GM12892 (cell line): ENCODE results near the gene TALDO1.

Source experiments
- DNase-seq: peaks from one replicate; pipeline ENCODE4 v3.0.0; 2011; ENCODE audit not compliant: insufficient read length
- FAIRE-seq: peaks from 2 replicates; lab custom pipeline; 2011; peaks lifted over from hg19 to GRCh38; lab: Jason Lieb, UNC
- POLR2A ChIP-seq: IDR thresholded peaks from 2 replicates; pipeline ENCODE4 v1.6.1; 2011; ENCODE audit warnings: low read depth, low read length, control low read depth
- POLR2AphosphoS5 ChIP-seq: IDR thresholded peaks from 2 replicates; pipeline ENCODE4 v1.6.1; 2011; ENCODE audit warnings: low read depth, low read length, control low read depth
- TAF1 ChIP-seq: IDR thresholded peaks from 2 replicates; pipeline ENCODE4 v1.6.1; 2011; ENCODE audit warnings: low read depth, mild to moderate bottlenecking, control low read depth, low read length, borderline replicate concordance

The TALDO1 gene

DNA sequence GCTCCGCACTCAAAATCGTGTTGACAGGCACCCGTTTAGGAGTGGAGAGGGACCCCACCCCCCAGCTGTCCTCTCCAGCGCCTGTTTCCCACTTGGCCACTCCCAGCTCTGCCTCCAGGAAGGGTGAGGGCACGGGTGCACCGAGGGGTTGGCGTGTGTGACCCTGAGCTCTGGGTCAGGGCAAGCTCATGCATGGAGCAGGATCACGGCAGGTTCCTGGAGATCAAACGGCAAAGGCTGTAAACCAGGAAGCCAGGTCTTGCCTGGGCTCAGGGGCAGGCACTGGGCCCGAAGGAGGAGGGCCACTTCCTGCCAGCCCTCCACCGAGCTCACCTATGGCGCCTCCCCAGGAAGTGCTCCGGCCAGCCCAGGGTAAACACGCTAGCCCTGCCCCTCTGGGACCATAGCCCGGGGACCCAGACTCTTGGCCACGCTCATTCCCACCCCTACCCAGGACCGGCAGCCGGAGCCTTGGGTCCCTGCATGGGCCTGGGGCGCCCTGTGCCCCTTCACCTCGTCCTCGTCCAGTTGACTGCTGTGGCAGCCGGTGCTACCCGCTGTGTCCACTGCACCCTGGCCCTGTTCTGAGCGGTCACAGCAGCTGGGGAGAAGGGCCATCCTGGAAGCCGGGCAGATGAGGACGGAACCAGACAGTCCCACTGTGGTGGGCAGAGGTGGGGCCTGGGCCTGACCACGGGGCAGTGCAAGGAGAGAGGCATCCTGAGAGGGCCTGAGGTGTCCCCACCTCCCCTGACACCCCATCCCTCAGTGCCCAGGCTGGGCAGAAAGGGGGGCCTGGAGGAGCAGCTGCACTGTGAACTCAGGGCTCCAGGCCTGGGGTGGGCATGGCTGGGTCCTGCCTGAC, 42.3 kb upstream of the TALDO1 start:
- no peak for FAIRE-seq
- DNase-seq: no peak
- no peak for TF ChIP-seq TAF1
- TF ChIP-seq POLR2A: peak; percentile 34; the same call in 1 of the 2 replicates
- no peak for TF ChIP-seq POLR2AphosphoS5

DNA sequence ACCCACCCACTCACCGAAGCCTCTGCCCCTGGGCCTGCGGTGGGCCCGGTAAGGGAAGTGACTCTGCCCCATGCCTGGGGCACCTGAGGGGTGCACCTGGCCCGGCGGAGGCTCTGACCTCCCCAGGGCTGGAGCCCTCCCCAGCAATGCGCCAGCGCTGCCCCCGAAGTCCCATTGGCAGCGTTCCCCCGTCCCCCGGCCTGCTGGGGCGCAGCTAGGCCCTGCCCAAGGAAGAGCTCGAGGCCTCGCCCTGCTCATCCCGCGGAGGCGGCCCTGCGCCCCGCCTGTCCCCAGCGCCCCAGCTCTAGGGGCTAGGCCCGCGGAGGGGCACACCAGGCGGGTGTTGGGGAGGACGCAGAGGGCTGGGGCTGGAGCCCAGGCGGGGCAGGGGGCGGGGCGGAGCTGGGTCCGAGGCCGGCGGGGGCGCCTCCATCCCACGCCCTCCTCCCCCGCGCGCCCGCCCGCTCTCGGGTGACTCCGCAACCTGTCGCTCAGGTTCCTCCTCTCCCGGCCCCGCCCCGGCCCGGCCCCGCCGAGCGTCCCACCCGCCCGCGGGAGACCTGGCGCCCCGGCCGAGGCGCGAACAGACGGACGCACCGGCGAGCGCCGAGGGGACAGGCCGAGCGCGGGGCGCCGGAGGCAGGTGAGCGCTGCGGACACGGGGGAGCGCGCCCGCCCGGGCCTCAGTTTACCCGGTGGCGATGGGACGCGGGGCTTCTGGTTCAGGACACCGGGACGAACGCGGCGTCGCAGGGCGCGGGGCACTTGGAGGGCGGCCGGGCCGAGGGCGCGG, 41.4 kb upstream of the TALDO1 start, which contains the start of gene EPS8L2:
TSS of gene EPS8L2 (plus strand) at position 586 of the 793 bp plus-strand sequence. CDS start 3,177 bp downstream, outside the sequence.
- DNase-seq (no peak), FAIRE-seq (no peak)
- TF ChIP-seq TAF1 (no peak), POLR2AphosphoS5 (no peak), POLR2A (no peak)

DNA sequence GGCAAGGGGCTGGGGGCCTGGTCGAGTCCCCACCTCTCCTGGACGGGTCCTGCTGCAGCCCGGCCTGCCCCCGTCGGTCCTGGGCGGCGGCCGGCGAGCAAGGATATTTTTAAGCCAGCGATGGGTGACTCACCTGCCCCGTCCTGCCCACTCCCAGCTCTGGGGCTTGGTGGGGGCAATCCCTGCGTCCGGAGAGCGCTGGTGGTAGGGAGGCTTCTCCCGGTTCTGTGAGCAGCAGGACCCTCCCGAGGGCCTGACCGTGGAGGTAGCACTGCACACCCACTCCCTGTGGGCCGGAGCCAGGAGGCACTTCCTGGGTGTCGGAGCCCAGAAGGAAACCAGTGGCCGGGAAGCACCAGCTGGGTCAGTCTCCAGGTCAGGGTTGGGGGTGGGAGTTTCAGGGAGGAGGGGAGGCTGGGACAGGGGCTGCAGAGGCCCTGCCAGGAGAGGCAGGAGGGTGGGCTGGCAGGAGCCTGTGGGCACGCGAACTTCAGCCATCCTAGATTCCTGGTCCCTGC, 40.8 kb upstream of the TALDO1 start:
- no peak for FAIRE-seq
- DNase-seq: no peak

GRCh38 chr11:706957-707816, 40.1 kb upstream of the TALDO1 start:
- no peak for FAIRE-seq
- DNase-seq: no peak
- no peak for TF ChIP-seq POLR2A
- no peak for TF ChIP-seq TAF1
- TF ChIP-seq POLR2AphosphoS5: no peak

More for the DNA sequence above, 40.8 kb upstream of the TALDO1 start:
- TF ChIP-seq POLR2A: no peak
- no peak for TF ChIP-seq TAF1
- no peak for TF ChIP-seq POLR2AphosphoS5

- TF ChIP-seq TAF1 (no peak), POLR2AphosphoS5 (no peak), POLR2A (no peak)
- FAIRE-seq: no peak
- DNase-seq: no peak
Measured at GRCh38 chr11:707817-708420, 39.3 kb upstream of the TALDO1 start.

DNA sequence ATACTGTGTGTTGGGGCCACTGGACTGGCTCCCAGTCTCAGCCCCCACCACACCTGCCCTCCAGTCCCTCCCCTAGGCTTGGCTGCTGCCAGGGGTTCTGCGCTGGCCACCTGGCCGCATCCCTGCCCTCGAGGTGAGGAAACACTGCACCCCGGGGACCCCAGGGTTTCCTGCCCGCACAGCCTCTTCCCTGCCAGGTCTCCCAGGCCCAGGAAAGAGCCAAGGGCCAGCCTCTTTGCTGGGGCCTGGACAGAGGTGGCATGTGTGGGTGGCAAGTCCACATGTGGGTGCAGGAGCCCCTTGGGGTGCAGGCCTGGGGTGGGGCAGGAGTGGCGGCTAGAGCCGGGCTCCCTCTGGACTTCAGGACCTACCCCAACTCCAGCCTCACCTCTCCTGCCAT, 38.8 kb upstream of the TALDO1 start:
- FAIRE-seq (no peak), DNase-seq (no peak)

DNA sequence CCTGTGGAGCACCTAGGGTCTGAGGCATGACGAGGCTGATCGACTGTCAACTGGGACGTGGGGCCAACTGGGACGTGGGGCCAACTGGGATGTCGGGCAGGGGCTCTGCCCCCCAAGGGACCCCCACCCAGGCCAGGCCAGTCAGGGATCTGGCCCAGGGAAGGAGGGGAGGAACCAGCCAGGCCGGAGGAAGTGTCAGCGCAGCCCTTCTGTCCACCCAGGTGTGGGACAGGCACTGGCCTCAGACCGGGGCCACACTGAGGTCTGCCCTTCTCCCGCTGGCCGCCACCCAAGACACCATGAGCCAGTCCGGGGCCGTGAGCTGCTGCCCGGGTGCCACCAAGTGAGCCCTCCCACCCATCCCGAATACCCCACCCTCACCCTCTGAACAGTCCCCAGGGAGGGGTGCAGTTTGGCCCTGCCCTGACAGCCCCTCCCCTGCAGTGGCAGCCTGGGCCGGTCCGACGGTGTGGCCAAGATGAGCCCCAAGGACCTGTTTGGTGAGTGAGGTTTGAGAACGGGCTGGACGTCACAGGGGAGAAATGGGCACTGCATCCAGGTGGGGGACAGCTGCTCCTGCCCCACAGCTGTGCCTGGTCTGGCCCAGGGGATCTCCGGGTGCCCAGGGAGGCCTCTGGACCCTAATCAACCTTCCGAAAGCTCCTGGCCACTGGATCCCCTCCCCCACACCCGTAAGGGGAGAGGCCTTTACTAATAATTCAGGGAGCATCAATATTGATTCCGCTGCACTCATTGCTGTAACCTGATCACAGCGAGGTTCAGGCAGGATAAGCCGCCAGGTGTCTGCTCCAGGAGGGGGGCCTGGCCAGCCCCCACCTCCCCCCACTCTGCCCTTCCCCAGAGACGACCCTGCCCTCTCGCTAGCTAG, 37.9 kb upstream of the TALDO1 start:
- FAIRE-seq: no peak
- TF ChIP-seq POLR2AphosphoS5 (no peak), TAF1 (no peak)

More for the DNA sequence above, 38.8 kb upstream of the TALDO1 start:
- no peak for TF ChIP-seq POLR2A
- TF ChIP-seq TAF1: no peak

DNA sequence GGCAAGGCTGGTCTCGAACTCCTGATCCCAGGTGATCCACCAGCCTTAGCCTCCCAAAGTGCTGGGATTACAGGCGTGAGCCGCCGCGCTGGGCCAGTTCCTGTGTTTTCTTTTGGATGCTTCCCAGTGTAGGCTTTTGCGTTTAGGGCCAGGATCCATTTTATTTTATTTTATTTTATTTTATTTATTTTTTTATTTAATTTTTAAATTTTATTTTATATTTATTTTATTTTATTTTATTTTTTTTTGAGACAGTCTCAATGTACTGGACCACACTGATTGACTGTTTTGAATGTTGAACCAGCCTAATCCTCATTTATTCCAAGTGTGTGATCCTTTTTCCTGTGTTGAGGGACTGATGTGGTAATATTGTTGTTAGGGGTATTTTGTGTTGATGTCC, 32.8 kb upstream of the TALDO1 start:
- FAIRE-seq: no peak

More for the DNA sequence above, 37.9 kb upstream of the TALDO1 start:
- no peak for DNase-seq

DNA sequence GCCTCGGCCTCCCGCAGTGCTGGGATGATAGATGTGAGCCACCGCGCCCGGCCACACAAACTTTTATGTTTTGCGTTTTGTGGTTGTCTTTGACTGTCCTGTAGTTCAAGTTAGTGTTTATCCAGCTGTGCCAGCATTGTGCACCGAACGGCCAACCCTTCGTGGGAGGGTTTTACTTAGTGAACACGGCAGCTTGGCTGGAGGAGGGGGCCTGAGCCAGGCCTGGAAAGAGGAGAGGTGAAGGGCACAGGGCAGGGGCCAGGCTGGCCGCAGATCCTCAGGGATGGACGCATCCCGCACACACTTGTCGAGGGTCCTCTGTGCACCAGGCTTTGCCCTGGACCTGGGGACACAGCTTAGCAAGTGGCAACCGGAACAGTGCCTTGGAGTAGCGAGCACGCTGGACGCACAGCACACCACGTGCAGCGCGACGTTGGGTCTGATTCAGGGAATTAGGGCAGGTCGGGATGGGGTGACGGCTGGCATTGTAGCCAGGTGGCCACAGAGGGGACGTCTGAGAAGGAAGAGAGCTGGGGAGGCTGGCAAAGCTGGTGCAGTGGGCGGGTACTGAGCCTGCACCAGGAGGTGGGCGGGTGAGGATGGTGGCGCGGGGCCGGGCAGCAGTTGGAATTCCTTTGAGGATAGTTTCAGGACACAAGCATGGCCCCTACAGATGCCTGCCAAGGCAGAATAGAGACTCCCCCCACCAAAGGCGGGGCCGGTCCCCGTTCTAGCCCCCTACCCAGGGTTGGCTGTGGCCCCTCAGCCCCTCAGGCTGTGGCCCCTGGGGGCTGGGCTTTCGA, 27.8 kb upstream of the TALDO1 start:
- DNase-seq (no peak), FAIRE-seq (no peak)
- TF ChIP-seq POLR2AphosphoS5 (no peak), POLR2A (no peak), TAF1 (no peak)

More for the DNA sequence above, 32.8 kb upstream of the TALDO1 start:
- no peak for DNase-seq
- no peak for TF ChIP-seq POLR2A
- TF ChIP-seq TAF1: no peak
- TF ChIP-seq POLR2AphosphoS5: no peak
